Mesenchymal stem cell (in vitro differentiated cells and primary cell): ENCODE data around the gene PEG3.

Source experiments
- DNase-seq: peaks from one replicate; pipeline ENCODE4 v3.0.0-alpha.2; 2013
- H2AFZ ChIP-seq: one replicate; pipeline ENCODE4 v1.6.1; 2013; ENCODE audit warnings: low read depth, mild to moderate bottlenecking, control low read depth, inconsistent platforms, low read length, moderate library complexity
- H2AK5ac ChIP-seq: 2 replicates; pipeline ENCODE4 v1.6.1; 2013; ENCODE audit warnings: low read length, moderate library complexity, mild to moderate bottlenecking, inconsistent platforms; ENCODE audit not compliant: severe bottlenecking
- H2BK120ac ChIP-seq: one replicate; pipeline ENCODE4 v1.6.1; 2013; ENCODE audit warnings: low read depth, mild to moderate bottlenecking, inconsistent platforms, low read length, moderate library complexity
- H2BK12ac ChIP-seq, 2 experiments: one replicate each; pipeline ENCODE4 v1.6.1; 2013; ENCODE audit warnings: inconsistent platforms in 2 of 2, low read length in 2 of 2, mild to moderate bottlenecking in 2 of 2, moderate library complexity in 2 of 2, control low read depth in 1 of 2
- H2BK15ac ChIP-seq: one replicate; pipeline ENCODE4 v1.6.1; 2013; ENCODE audit warnings: mild to moderate bottlenecking, low read depth, inconsistent platforms; ENCODE audit not compliant: poor library complexity, severe bottlenecking
- H2BK5ac ChIP-seq: 2 replicates; pipeline ENCODE4 v1.6.1; 2013; ENCODE audit warnings: low read depth, mild to moderate bottlenecking, low read length, control low read depth, inconsistent platforms; ENCODE audit not compliant: poor library complexity, severe bottlenecking
- H3K14ac ChIP-seq, 2 experiments: one replicate each; pipeline ENCODE4 v1.6.1; 2013; ENCODE audit warnings: inconsistent platforms in 2 of 2, low read length in 2 of 2, control low read depth in 1 of 2, mild to moderate bottlenecking in 1 of 2, moderate library complexity in 1 of 2
- H3K18ac ChIP-seq, 2 experiments: one replicate each; pipeline ENCODE4 v1.6.1; 2013; ENCODE audit warnings: inconsistent platforms in 2 of 2, low read length in 2 of 2, control low read depth in 1 of 2, low read depth in 1 of 2, mild to moderate bottlenecking in 1 of 2
- H3K23ac ChIP-seq, 2 experiments: one replicate each; pipeline ENCODE4 v1.6.1; 2013; ENCODE audit warnings: inconsistent platforms in 2 of 2, low read length in 2 of 2, mild to moderate bottlenecking in 2 of 2, moderate library complexity in 2 of 2, control low read depth in 1 of 2
- H3K27ac ChIP-seq: 2 replicates; pipeline ENCODE4 v1.5.1; 2013; ENCODE audit warnings: mild to moderate bottlenecking, moderate library complexity, low read length, control low read depth, inconsistent platforms; ENCODE audit not compliant: poor library complexity, severe bottlenecking
- H3K27me3 ChIP-seq, 2 experiments: 2 replicates each; pipeline versions ENCODE4 v1.6.1 to v1.7.0; 2013; ENCODE audit warnings: low read length in 2 of 2, mild to moderate bottlenecking in 2 of 2, moderate library complexity in 2 of 2, control low read depth in 1 of 2, inconsistent platforms in 1 of 2; ENCODE audit not compliant: control insufficient read depth in 1 of 2, insufficient read depth in 1 of 2
- H3K36me3 ChIP-seq, 2 experiments: 2 replicates each; pipeline versions ENCODE4 v1.6.1 to v1.7.0; 2013; ENCODE audit warnings: low read length in 2 of 2, control low read depth in 1 of 2, inconsistent platforms in 1 of 2, low read depth in 1 of 2, mild to moderate bottlenecking in 1 of 2; ENCODE audit not compliant: insufficient read depth in 2 of 2, control insufficient read depth in 1 of 2
- H3K4ac ChIP-seq, 2 experiments: one replicate each; pipeline ENCODE4 v1.6.1; 2013; ENCODE audit warnings: inconsistent platforms in 2 of 2, low read length in 2 of 2, mild to moderate bottlenecking in 2 of 2, moderate library complexity in 2 of 2, control low read depth in 1 of 2, low read depth in 1 of 2
- H3K4me1 ChIP-seq: 2 replicates; pipeline ENCODE4 v1.6.1; 2013; ENCODE audit warnings: low read depth, low read length, control low read depth; ENCODE audit not compliant: control insufficient read depth, insufficient read depth
- H3K4me2 ChIP-seq: 2 replicates; pipeline ENCODE4 v1.6.1; 2013; ENCODE audit warnings: low read length, mild to moderate bottlenecking, inconsistent platforms; ENCODE audit not compliant: poor library complexity, severe bottlenecking
- H3K4me3 ChIP-seq, 2 experiments: 2 replicates each; pipeline versions ENCODE4 v1.5.1 to v1.7.0; 2013; ENCODE audit warnings: low read length in 2 of 2, mild to moderate bottlenecking in 2 of 2, control low read depth in 1 of 2, low read depth in 1 of 2; ENCODE audit not compliant: insufficient read depth in 1 of 2
- H3K79me1 ChIP-seq: replicated peaks from 2 replicates; pipeline ENCODE4 v1.6.1; 2013; ENCODE audit warnings: mild to moderate bottlenecking, control low read depth, low read length, inconsistent platforms; ENCODE audit not compliant: poor library complexity, severe bottlenecking
- H3K9ac ChIP-seq: 2 replicates; pipeline ENCODE4 v1.7.0; 2013; ENCODE audit warnings: mild to moderate bottlenecking, low read length, moderate library complexity
- H3K9me3 ChIP-seq: 2 replicates; pipeline ENCODE4 v1.7.0; 2013; ENCODE audit warnings: mild to moderate bottlenecking, low read length; ENCODE audit not compliant: control insufficient read depth
- H4K8ac ChIP-seq: one replicate; pipeline ENCODE4 v1.6.1; 2013; ENCODE audit warnings: inconsistent platforms, mild to moderate bottlenecking, low read length, moderate library complexity
- H4K91ac ChIP-seq: one replicate; pipeline ENCODE4 v1.6.1; 2013; ENCODE audit warnings: mild to moderate bottlenecking, low read length, inconsistent platforms
- WGBS: methylation state at CpG from one replicate; pipeline ENCODE4 v1.1.7; 2013; ENCODE audit warnings: mixed read lengths; 5-methylcytosine and 5-hydroxymethylcytosine counted together

PEG3 gene

DNA sequence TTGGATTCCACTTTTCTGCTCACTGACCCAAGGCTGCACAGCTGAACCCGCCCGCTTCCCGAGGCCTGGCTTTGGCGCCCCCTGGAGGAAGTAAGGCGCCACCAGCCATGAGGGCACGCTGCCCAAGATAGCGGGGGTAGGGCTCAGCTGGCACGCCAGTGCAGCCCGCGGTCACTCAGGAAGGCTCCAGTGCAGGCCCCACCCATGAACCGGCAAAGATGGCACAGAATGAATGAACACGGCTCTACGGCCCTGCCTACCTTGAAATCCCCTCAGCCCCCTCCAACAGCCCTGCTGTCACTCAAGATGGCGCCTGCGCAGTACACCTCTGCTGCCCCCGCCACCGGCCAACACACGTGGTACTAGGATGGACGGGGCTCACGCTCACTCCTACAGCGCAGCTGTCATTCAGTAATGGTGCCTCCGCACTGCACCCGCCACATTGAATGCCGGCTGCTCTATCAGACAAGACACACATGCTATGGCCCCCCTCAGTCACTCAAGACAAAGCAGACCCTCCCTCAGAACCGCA lies 3.0 kb downstream of the PEG3 start:
- no peak overlapping the region for H3K4ac ChIP-seq
- no peaks in the 10 kb centered on the region for H3K79me1 ChIP-seq
- 90% methylated on average over 25 of the region's 25 CpGs for WGBS

DNA sequence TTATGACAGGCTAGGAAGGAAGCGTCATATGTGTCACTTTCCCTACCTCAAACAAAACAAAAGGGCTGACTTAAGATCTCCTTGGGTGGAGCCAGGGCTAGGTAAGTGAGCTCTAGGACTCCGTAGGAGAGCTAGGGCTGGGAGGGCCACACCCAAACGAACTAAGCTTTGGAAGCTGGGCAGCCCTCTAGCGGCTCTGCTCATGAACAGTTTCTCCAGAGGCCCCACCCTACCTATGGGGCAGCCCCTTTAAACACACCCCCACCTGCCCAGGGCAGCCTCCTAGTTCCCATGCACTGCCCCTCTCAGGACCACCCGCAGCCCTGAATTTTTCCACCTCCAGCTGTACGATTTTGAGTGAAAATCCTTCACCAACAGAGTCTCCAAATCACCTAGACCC lies 3.5 kb downstream of the PEG3 start:
- Histone ChIP-seq H3K4me2 (no peak overlapping the region), H3K23ac (no peak overlapping the region), H2AFZ (no peak overlapping the region), H2AK5ac (no peak overlapping the region), H3K9ac (peak overlapping the region; percentile 70), H2BK120ac (no peak overlapping the region), H3K4me3 (peak overlapping the region in 1 of 2 experiments; percentile 78), H2BK12ac (no peak overlapping the region), H3K27ac (no peak overlapping the region), H3K9me3 (peaks cover 9% of the 10 kb centered on the region), H3K4me1 (no peaks in the 10 kb centered on the region), H3K79me1 (no peaks in the 10 kb centered on the region), H3K27me3 (no peaks in the 10 kb centered on the region), H3K4ac (no peak overlapping the region), H4K8ac (no peak overlapping the region), H3K18ac (no peak overlapping the region), H3K36me3 (no peaks in the 10 kb centered on the region), H4K91ac (no peak overlapping the region), H2BK5ac (no peak overlapping the region), H3K14ac (no peak overlapping the region), H2BK15ac (no peak overlapping the region)
- 74% methylated on average over 5 of the region's 6 CpGs for WGBS
- DNase-seq, result no peak

More for the DNA sequence above, 3.0 kb downstream of the PEG3 start:
- no peak overlapping the region for H2BK120ac ChIP-seq
- H2AFZ ChIP-seq, result no peak overlapping the region
- H3K36me3 ChIP-seq, result no peaks in the 10 kb centered on the region
- peaks cover 9% of the 10 kb centered on the region for H3K9me3 ChIP-seq
- no peak overlapping the region for H4K8ac ChIP-seq
- no peak overlapping the region for H2BK12ac ChIP-seq
- H3K23ac ChIP-seq, result no peak overlapping the region
- H3K4me3 ChIP-seq, result peak overlapping the region; percentile 37 to 78
- H3K27me3 ChIP-seq, result no peaks in the 10 kb centered on the region
- H3K4me1 ChIP-seq, result no peaks in the 10 kb centered on the region
- H3K18ac ChIP-seq, result no peak overlapping the region
- no peak overlapping the region for H3K4me2 ChIP-seq
- no peak overlapping the region for H2BK15ac ChIP-seq
- H4K91ac ChIP-seq, result no peak overlapping the region
- H3K9ac ChIP-seq, result peak overlapping the region; percentile 79
- DNase-seq, result no peak
- no peak overlapping the region for H2BK5ac ChIP-seq
- H3K27ac ChIP-seq, result no peak overlapping the region
- no peak overlapping the region for H2AK5ac ChIP-seq
- H3K14ac ChIP-seq, result no peak overlapping the region

DNA sequence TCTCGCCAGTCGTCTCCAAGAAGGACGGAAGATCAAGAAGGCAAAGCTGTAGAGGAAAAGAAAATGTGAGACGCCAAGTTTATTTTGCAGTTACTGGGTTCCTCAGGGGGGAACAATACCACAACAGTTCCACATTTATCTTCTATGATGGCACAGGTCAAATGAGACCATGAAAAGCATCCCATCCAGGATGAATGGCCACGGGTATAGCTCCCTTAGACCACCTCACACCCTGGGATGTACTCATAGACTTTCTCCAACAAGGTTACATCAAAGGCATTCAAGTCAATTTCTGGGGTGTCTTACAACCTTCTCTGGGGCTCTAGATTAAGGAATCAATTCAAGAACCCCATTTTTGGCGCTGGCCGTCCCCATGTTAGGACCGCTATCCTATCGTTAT lies 4.5 kb downstream of the PEG3 start:
- H3K36me3 ChIP-seq, result no peaks in the 10 kb centered on the region
- no peak overlapping the region for H2AK5ac ChIP-seq
- no peak overlapping the region for H3K23ac ChIP-seq
- WGBS, result 65% methylated on average over 7 of the region's 9 CpGs
- H3K14ac ChIP-seq, result no peak overlapping the region
- H3K4me3 ChIP-seq, result no peak overlapping the region
- no peak overlapping the region for H2BK12ac ChIP-seq
- no peak overlapping the region for H2AFZ ChIP-seq
- H2BK120ac ChIP-seq, result no peak overlapping the region
- H2BK15ac ChIP-seq, result no peak overlapping the region
- no peak overlapping the region for H4K8ac ChIP-seq
- no peak overlapping the region for H4K91ac ChIP-seq
- H3K27me3 ChIP-seq, result no peaks in the 10 kb centered on the region
- H3K9me3 ChIP-seq, result peaks cover 9% of the 10 kb centered on the region
- no peaks in the 10 kb centered on the region for H3K79me1 ChIP-seq
- no peak overlapping the region for H3K18ac ChIP-seq
- no peaks in the 10 kb centered on the region for H3K4me1 ChIP-seq
- H2BK5ac ChIP-seq, result no peak overlapping the region
- no peak overlapping the region for H3K27ac ChIP-seq
- DNase-seq, result no peak
- no peak overlapping the region for H3K4ac ChIP-seq
- no peak overlapping the region for H3K4me2 ChIP-seq
- no peak overlapping the region for H3K9ac ChIP-seq

GRCh38 chr19:56835401-56835800 lies 5.1 kb downstream of the PEG3 start:
- H2AFZ ChIP-seq, result no peak overlapping the region
- H3K79me1 ChIP-seq, result no peaks in the 10 kb centered on the region
- no peak overlapping the region for H3K4me2 ChIP-seq
- H3K9me3 ChIP-seq, result peaks cover 9% of the 10 kb centered on the region
- H3K4me1 ChIP-seq, result no peaks in the 10 kb centered on the region
- no peak overlapping the region for H3K4me3 ChIP-seq
- H3K4ac ChIP-seq, result no peak overlapping the region
- H3K23ac ChIP-seq, result no peak overlapping the region
- no peaks in the 10 kb centered on the region for H3K27me3 ChIP-seq
- H2BK120ac ChIP-seq, result no peak overlapping the region
- no peak for DNase-seq
- H2AK5ac ChIP-seq, result no peak overlapping the region
- H3K27ac ChIP-seq, result no peak overlapping the region
- H3K9ac ChIP-seq, result no peak overlapping the region
- no peak overlapping the region for H4K91ac ChIP-seq
- H2BK12ac ChIP-seq, result no peak overlapping the region
- no peaks in the 10 kb centered on the region for H3K36me3 ChIP-seq
- H2BK5ac ChIP-seq, result no peak overlapping the region
- no peak overlapping the region for H2BK15ac ChIP-seq
- H4K8ac ChIP-seq, result no peak overlapping the region
- H3K18ac ChIP-seq, result no peak overlapping the region
- no peak overlapping the region for H3K14ac ChIP-seq
